Kidney epithelial cell (primary cell): ENCODE results near the gene TBX6. TPM values are rescaled to one million over a fixed set of nuclear protein-coding genes. Genes with fewer than 3 reads are reported as not detected.

Experiments used
- DNase-seq: peaks from one replicate; pipeline ENCODE4 v3.0.0-alpha.2; 2010; ENCODE audit warnings: low read depth
- H3K27me3 ChIP-seq: 2 replicates; pipeline ENCODE4 v1.6.0; 2011; ENCODE audit warnings: low read length; ENCODE audit not compliant: control insufficient read depth, insufficient read depth
- H3K36me3 ChIP-seq: 2 replicates; pipeline ENCODE4 v1.5.1; 2011; ENCODE audit warnings: low read length; ENCODE audit not compliant: control insufficient read depth, insufficient read depth
- H3K4me3 ChIP-seq: 2 replicates; pipeline ENCODE4 v1.5.1; 2011; ENCODE audit warnings: low read depth, mild to moderate bottlenecking, control low read depth, low read length
- CTCF ChIP-seq: IDR thresholded peaks from 2 replicates; pipeline ENCODE4 v1.5.1; 2011; ENCODE audit warnings: mild to moderate bottlenecking, moderate library complexity, low read length, control low read depth, inconsistent platforms; ENCODE audit not compliant: insufficient read depth, poor library complexity, severe bottlenecking
- total RNA-seq: library from RNA; depleted of rRNA; stranded (reverse); fragments of >200 nt; gene quantifications from 2 replicates; pipeline ENCODE4 v1.2.3, GENCODE V29; 2015

The TBX6 gene
- total RNA-seq, 1 donor from 2014 or later = 0.58 TPM

DNA sequence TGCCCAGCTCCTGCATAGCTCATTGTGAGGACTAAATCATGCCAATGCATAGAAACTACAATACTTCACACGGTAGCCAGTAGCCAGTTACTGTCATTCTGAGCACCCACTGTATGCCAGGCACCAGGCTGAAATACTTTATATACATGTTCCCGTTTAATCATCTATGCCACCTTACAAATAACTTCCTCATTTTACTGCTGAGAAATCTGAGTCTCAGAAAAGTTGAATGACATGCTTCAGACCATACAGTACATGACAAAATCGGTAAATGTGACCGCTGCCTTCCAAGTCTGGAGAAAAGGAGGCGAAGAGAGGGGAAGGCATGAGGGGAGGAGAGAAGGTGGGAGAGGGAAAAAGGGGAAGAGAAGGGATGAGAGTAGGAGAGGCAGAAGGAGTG is 51.5 kb downstream of the TBX6 start:
- no peak for TF ChIP-seq CTCF
- no peak for DNase-seq
- H3K4me3 ChIP-seq = no peak overlapping the region
- peaks cover 6% of the 10 kb centered on the region for H3K27me3 ChIP-seq
- H3K36me3 ChIP-seq = no peaks in the 10 kb centered on the region

Other genes with a start within 250 kb of the TBX6 start
- gene CDIPT, start 228.7 kb downstream of the TBX6 start, total RNA-seq = 83.9 and 85.2 TPM in 2 replicates
- gene SEZ6L2, start 192.4 kb downstream of the TBX6 start, total RNA-seq = 26.2 and 30.4 TPM in 2 replicates
- gene ASPHD1, start 191.4 kb downstream of the TBX6 start, total RNA-seq = 10.2 and 12.5 TPM in 2 replicates
- gene KCTD13, start 165.7 kb downstream of the TBX6 start, total RNA-seq = 24.7 and 38.2 TPM in 2 replicates
- 173 and 175 TPM in 2 replicates for gene TMEM219, start 129.8 kb downstream of the TBX6 start, total RNA-seq
- gene TAOK2, start 118.1 kb downstream of the TBX6 start, total RNA-seq = 40.1 and 41.7 TPM in 2 replicates
- 13.2 and 20.3 TPM in 2 replicates for gene HIRIP3, start 96.3 kb downstream of the TBX6 start, total RNA-seq
- gene INO80E, start 95.7 kb downstream of the TBX6 start, total RNA-seq = 43.8 and 114 TPM in 2 replicates
- 0.33 TPM in 1 of 2 replicates, not detected in the other for gene DOC2A, start 80.9 kb downstream of the TBX6 start, total RNA-seq
- gene C16orf92, start 68.7 kb downstream of the TBX6 start, total RNA-seq = not detected in 2 replicates
- gene TLCD3B, start 60.7 kb downstream of the TBX6 start, total RNA-seq = not detected in 2 replicates
- 826 and 1,130 TPM in 2 replicates for gene ALDOA, start 26.2 kb downstream of the TBX6 start, total RNA-seq
- gene PPP4C, start 15.9 kb downstream of the TBX6 start, total RNA-seq = 126 and 139 TPM in 2 replicates
- gene YPEL3, start 4.3 kb upstream of the TBX6 start, total RNA-seq = 25.5 and 32.3 TPM in 2 replicates
- gene GDPD3, start 21.6 kb upstream of the TBX6 start, total RNA-seq = 0.14 and 0.50 TPM in 2 replicates
- gene MAPK3, start 31.3 kb upstream of the TBX6 start, total RNA-seq = 35.9 and 40.8 TPM in 2 replicates
- gene CORO1A, start 91.7 kb upstream of the TBX6 start, total RNA-seq = 9.7 and 10.8 TPM in 2 replicates
- 312 and 512 TPM in 2 replicates for gene BOLA2B, start 101.7 kb upstream of the TBX6 start, total RNA-seq
- gene SLX1A, start 102.0 kb upstream of the TBX6 start, total RNA-seq = 35.0 and 45.4 TPM in 2 replicates
- 2.2 and 6.3 TPM in 2 replicates for gene SULT1A3, start 107.3 kb upstream of the TBX6 start, total RNA-seq
- 0.46 and 0.55 TPM in 2 replicates for gene NPIPB13, start 156.6 kb upstream of the TBX6 start, total RNA-seq